SK-N-SH (cell line): Measurements from ENCODE around the gene ADCY10. TPM values are rescaled to one million over a fixed set of nuclear protein-coding genes. Genes with fewer than 3 reads are reported as not detected.

ENCODE experiments used
- CTCF ChIA-PET: fragments of 300-600, 350-600 bp; formaldehyde crosslinking; extraction: SDS; loops from one replicate; lab custom pipeline; 2021; lab: Yijun Ruan, JAX
- POLR2A ChIA-PET: fragments of 350-600 bp; sonication (Branson Sonifier 250); formaldehyde crosslinking; extraction: SDS; loops from one replicate; lab custom pipeline; 2020; ENCODE audit warnings: antibody characterized with exemption, inconsistent platforms; lab: Yijun Ruan, JAX
- DNase-seq: peaks from one replicate; pipeline ENCODE4 v3.0.0; 2012
- H2AFZ ChIP-seq: fragments of 200-600 bp; sonication (generic); 2 replicates; pipeline ENCODE4 v1.8.1; 2016; ENCODE audit warnings: antibody characterized with exemption, mild to moderate bottlenecking, low read depth
- H3F3A ChIP-seq: fragments of 200-600 bp; sonication (generic); replicated peaks from 2 replicates; pipeline ENCODE3; 2016; ENCODE audit warnings: antibody characterized with exemption, mild to moderate bottlenecking; ENCODE audit not compliant: insufficient read depth
- H3K27ac ChIP-seq, 2 experiments: fragments of 200-500 bp in 1 of 2; fragments of 200-600 bp in 1 of 2; sonication (Bioruptor generic) in 1 of 2; sonication (generic), shearing (Covaris generic) in 1 of 2; 2 replicates each; pipeline versions ENCODE4 v1.5.1 to v1.6.1; 2014 to 2016; ENCODE audit warnings: low read depth in 2 of 2, inconsistent platforms in 1 of 2, low read length in 1 of 2, mild to moderate bottlenecking in 1 of 2, mixed read lengths in 1 of 2
- H3K27me3 ChIP-seq: fragments of 200-600 bp; sonication (generic), shearing (Covaris generic); 2 replicates; pipeline ENCODE4 v1.6.1; 2016; ENCODE audit warnings: mixed run types; ENCODE audit not compliant: insufficient read depth
- H3K36me3 ChIP-seq, 2 experiments: fragments of 200-500 bp in 1 of 2; fragments of 200-600 bp in 1 of 2; sonication (Bioruptor generic) in 1 of 2; sonication (generic) in 1 of 2; replicated peaks in 1 of 2; 2 replicates each; pipeline versions ENCODE3 to v1.5.1; 2014 to 2016; ENCODE audit warnings: low read length in 1 of 2, mild to moderate bottlenecking in 1 of 2; ENCODE audit not compliant: insufficient read depth in 2 of 2, control insufficient read depth in 1 of 2
- H3K4me1 ChIP-seq, 2 experiments: fragments of 200-500 bp in 1 of 2; fragments of 200-600 bp in 1 of 2; sonication (Bioruptor generic) in 1 of 2; sonication (generic), shearing (Covaris generic) in 1 of 2; 2 replicates each; pipeline versions ENCODE4 v1.5.1 to v1.6.1; 2014 to 2016; ENCODE audit warnings: low read depth in 1 of 2, low read length in 1 of 2, mixed run types in 1 of 2; ENCODE audit not compliant: insufficient read depth in 2 of 2, control insufficient read depth in 1 of 2
- H3K4me2 ChIP-seq: fragments of 200-600 bp; sonication (generic), shearing (Covaris generic); 2 replicates; pipeline ENCODE4 v1.6.1; 2017; ENCODE audit warnings: mixed run types
- H3K4me3 ChIP-seq, 2 experiments: fragments of 200-500 bp in 1 of 2; fragments of 200-600 bp in 1 of 2; sonication (Bioruptor generic) in 1 of 2; sonication (generic), shearing (Covaris generic) in 1 of 2; 2 replicates each; pipeline versions ENCODE4 v1.5.1 to v1.8.1; 2014 to 2016; ENCODE audit warnings: low read depth in 2 of 2, inconsistent platforms in 1 of 2, low read length in 1 of 2, mild to moderate bottlenecking in 1 of 2, mixed read lengths in 1 of 2, moderate library complexity in 1 of 2
- H3K79me2 ChIP-seq: fragments of 200-600 bp; sonication (generic); 2 replicates; pipeline ENCODE4 v1.8.1; 2017; ENCODE audit warnings: mild to moderate bottlenecking; ENCODE audit not compliant: insufficient read depth
- H3K9ac ChIP-seq: fragments of 200-600 bp; sonication (generic); 2 replicates; pipeline ENCODE4 v1.6.1; 2017; ENCODE audit warnings: mixed run types
- H3K9me2 ChIP-seq: fragments of 200-600 bp; sonication (generic); 2 replicates; pipeline ENCODE4 v1.6.1; 2017; ENCODE audit warnings: mixed run types
- H3K9me3 ChIP-seq: fragments of 200-600 bp; sonication (generic); 2 replicates; pipeline ENCODE4 v1.6.1; 2017; ENCODE audit warnings: mixed run types, mild to moderate bottlenecking, moderate library complexity
- H4K20me1 ChIP-seq: fragments of 200-600 bp; sonication (generic); 2 replicates; pipeline ENCODE4 v1.6.1; 2017; ENCODE audit warnings: mild to moderate bottlenecking, mixed run types; ENCODE audit not compliant: insufficient read depth
- EP300 ChIP-seq, 2 experiments: IDR thresholded peaks; 2 replicates each; pipeline versions ENCODE4 v1.4.0 to v1.6.1; 2012; ENCODE audit warnings: borderline replicate concordance in 1 of 2, low read depth in 1 of 2, low read length in 1 of 2
- FOSL2 ChIP-seq: IDR thresholded peaks from 2 replicates; pipeline ENCODE4 v1.4.0; 2012; ENCODE audit warnings: low read depth, mild to moderate bottlenecking, moderate library complexity, borderline replicate concordance
- FOXM1 ChIP-seq: IDR thresholded peaks from 2 replicates; pipeline ENCODE4 v1.4.0; 2012; ENCODE audit warnings: low read depth, mild to moderate bottlenecking
- GATA2 ChIP-seq: sonication (generic); formaldehyde crosslinking; IDR thresholded peaks from 2 replicates; pipeline ENCODE4 v1.5.0; 2020; ENCODE audit warnings: mild to moderate bottlenecking, missing genetic modification reagents
- NRF1 ChIP-seq: IDR thresholded peaks from 2 replicates; pipeline ENCODE4 v1.6.1; 2012; ENCODE audit warnings: low read depth, mild to moderate bottlenecking, low read length
- POLR2AphosphoS5 ChIP-seq: IDR thresholded peaks from 2 replicates; pipeline ENCODE4 v1.6.1; 2012; ENCODE audit warnings: low read depth, low read length
- RAD21 ChIP-seq: IDR thresholded peaks from 2 replicates; pipeline ENCODE4 v1.6.1; 2012; ENCODE audit warnings: mild to moderate bottlenecking, low read length
- RFX5 ChIP-seq: IDR thresholded peaks from 2 replicates; pipeline ENCODE4 v1.6.1; 2012; ENCODE audit warnings: mild to moderate bottlenecking, improper control_type of control experiment, low read length
- TEAD4 ChIP-seq: IDR thresholded peaks from 2 replicates; pipeline ENCODE4 v1.4.0; 2012; ENCODE audit warnings: mild to moderate bottlenecking, borderline replicate concordance; ENCODE audit not compliant: insufficient read depth
- WGBS: methylation state at CpG from one replicate; pipeline ENCODE4 v1.1.6; 2017; ENCODE audit warnings: low lambda C conversion rate; 5-methylcytosine and 5-hydroxymethylcytosine counted together
- polyA plus RNA-seq, 3 experiments: library from polyadenylated mRNA; depleted of rRNA; stranded (reverse); fragments of >200 nt; gene quantifications; 2 replicates each; pipeline ENCODE4 v1.2.3, GENCODE V29; 2012
- TF ChIP-seq, protein P1 (sequence below): fragments of 150-350 bp; IDR thresholded peaks from 2 replicates; pipeline ENCODE4 v1.6.1; 2017; ENCODE audit warnings: antibody characterized with exemption, low read length, low read depth, borderline replicate concordance
- TF ChIP-seq, protein P2 (sequence below): IDR thresholded peaks from 2 replicates; pipeline ENCODE4; 2012
- TF ChIP-seq, protein P3 (sequence below): fragments of 200-600 bp; sonication (generic); IDR thresholded peaks from 2 replicates; pipeline ENCODE4 v1.6.1; 2017; ENCODE audit warnings: antibody characterized with exemption, mild to moderate bottlenecking, moderate library complexity
- TF ChIP-seq, protein P4 (sequence below): fragments of 150-350 bp; IDR thresholded peaks from 2 replicates; pipeline ENCODE4 v1.6.1; 2016; ENCODE audit warnings: mild to moderate bottlenecking, low read depth, low read length
- TF ChIP-seq, protein P5 (sequence below): IDR thresholded peaks from 2 replicates; pipeline ENCODE4 v1.4.0; 2012; ENCODE audit warnings: low read depth, borderline replicate concordance

The ADCY10 gene
- polyA plus RNA-seq, 1 of the 3 experiments (the other 2 are of a cell fraction): 0.10 TPM

DNA sequence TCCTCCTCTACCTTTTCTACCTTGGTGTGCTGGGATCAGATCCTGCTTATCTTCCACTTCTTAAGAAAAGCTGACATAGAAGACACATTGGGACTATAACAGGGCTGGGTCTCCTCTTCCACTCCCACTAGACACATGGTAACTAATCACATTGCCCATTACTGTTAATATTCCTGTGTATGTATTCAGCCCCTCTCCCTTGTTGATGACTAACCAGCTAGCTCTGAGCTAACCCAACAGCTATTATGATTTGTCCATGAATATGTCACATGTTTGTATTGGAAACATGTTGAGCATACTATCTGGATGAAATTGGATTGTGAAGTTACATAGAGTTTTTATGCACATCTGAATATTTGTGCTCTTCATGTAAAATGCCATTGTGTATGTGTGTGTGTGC, 139.2 kb downstream of the ADCY10 start:
- Histone ChIP-seq H3K9me2 (no peaks in the 10 kb centered on the region), H2AFZ (no peak overlapping the region), H3K4me2 (no peak overlapping the region), H3K79me2 (0 out of 2 replicates have a peak, but pooled peaks cover 3% of the 10 kb centered on the region), H3F3A (peaks cover 3% of the 10 kb centered on the region), H3K27ac (no peak overlapping the region), H4K20me1 (no peaks in the 10 kb centered on the region), H3K9ac (no peak overlapping the region), H3K4me1 (peaks cover 0 to 21% of the 10 kb centered on the region in 2 experiments; a peak in 1 of 4 replicates), H3K9me3 (no peaks in the 10 kb centered on the region), H3K4me3 (no peak overlapping the region), H3K36me3 (peaks cover 56 to 57% of the 10 kb centered on the region in 2 experiments), H3K27me3 (no peaks in the 10 kb centered on the region)
- TF ChIP-seq GATA2 (CRISPR knock-in tag) (no peak), FOSL2 (peak; percentile 13; the same call in 1 of the 2 replicates)
- ChIA-PET CTCF (no interaction called here), POLR2A (interaction anchor here (0.5 kb wide), 1 partner anchor 22 kb away, joined by 3 read pairs; no protein-coding TSS in a partner anchor)
- no peak for DNase-seq

DNA sequence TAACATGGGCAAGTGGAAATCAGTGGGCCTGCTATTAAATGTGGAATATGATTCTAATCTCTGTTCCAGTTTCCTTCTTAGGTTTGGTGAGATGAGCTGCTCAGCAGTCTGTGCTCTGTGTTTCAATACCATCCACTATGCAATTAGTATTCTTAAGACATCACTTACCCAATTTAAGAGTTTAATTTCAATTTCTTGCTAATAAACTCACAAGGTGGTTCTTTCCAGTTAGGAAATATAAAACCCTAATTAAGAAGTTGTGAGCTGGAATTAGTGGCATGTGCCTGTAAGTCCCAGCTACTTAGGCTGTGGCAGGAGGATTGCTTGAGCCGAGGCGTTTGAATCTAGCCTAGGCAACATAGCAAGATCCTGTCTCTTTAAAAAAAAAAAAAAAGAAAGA, 140.4 kb downstream of the ADCY10 start:
- Histone ChIP-seq H3F3A (peaks cover 3% of the 10 kb centered on the region), H3K4me3 (no peak overlapping the region), H4K20me1 (no peaks in the 10 kb centered on the region), H2AFZ (no peak overlapping the region), H3K79me2 (peaks cover 8% of the 10 kb centered on the region; the same call in 1 of the 2 replicates), H3K27me3 (no peaks in the 10 kb centered on the region), H3K27ac (no peak overlapping the region), H3K9me2 (no peaks in the 10 kb centered on the region), H3K9me3 (no peaks in the 10 kb centered on the region), H3K4me1 (peaks cover 0 to 21% of the 10 kb centered on the region in 2 experiments; a peak in 1 of 4 replicates), H3K4me2 (no peak overlapping the region), H3K9ac (no peak overlapping the region), H3K36me3 (peaks cover 62 to 65% of the 10 kb centered on the region in 2 experiments)
- no peak for DNase-seq
- TF ChIP-seq FOXM1: no peak
- TF ChIP-seq TEAD4: no peak
- TF ChIP-seq NRF1: no peak
- TF ChIP-seq, protein P1, sequence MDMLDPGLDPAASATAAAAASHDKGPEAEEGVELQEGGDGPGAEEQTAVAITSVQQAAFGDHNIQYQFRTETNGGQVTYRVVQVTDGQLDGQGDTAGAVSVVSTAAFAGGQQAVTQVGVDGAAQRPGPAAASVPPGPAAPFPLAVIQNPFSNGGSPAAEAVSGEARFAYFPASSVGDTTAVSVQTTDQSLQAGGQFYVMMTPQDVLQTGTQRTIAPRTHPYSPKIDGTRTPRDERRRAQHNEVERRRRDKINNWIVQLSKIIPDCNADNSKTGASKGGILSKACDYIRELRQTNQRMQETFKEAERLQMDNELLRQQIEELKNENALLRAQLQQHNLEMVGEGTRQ: no peak
- no peak for TF ChIP-seq FOSL2
- TF ChIP-seq GATA2 (CRISPR knock-in tag): no peak
- TF ChIP-seq, protein P2, sequence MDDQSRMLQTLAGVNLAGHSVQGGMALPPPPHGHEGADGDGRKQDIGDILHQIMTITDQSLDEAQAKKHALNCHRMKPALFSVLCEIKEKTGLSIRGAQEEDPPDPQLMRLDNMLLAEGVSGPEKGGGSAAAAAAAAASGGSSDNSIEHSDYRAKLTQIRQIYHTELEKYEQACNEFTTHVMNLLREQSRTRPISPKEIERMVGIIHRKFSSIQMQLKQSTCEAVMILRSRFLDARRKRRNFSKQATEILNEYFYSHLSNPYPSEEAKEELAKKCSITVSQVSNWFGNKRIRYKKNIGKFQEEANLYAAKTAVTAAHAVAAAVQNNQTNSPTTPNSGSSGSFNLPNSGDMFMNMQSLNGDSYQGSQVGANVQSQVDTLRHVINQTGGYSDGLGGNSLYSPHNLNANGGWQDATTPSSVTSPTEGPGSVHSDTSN: no peak
- TF ChIP-seq, protein P3, sequence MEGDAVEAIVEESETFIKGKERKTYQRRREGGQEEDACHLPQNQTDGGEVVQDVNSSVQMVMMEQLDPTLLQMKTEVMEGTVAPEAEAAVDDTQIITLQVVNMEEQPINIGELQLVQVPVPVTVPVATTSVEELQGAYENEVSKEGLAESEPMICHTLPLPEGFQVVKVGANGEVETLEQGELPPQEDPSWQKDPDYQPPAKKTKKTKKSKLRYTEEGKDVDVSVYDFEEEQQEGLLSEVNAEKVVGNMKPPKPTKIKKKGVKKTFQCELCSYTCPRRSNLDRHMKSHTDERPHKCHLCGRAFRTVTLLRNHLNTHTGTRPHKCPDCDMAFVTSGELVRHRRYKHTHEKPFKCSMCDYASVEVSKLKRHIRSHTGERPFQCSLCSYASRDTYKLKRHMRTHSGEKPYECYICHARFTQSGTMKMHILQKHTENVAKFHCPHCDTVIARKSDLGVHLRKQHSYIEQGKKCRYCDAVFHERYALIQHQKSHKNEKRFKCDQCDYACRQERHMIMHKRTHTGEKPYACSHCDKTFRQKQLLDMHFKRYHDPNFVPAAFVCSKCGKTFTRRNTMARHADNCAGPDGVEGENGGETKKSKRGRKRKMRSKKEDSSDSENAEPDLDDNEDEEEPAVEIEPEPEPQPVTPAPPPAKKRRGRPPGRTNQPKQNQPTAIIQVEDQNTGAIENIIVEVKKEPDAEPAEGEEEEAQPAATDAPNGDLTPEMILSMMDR: no peak
- no peak for TF ChIP-seq RFX5
- TF ChIP-seq, protein P4, sequence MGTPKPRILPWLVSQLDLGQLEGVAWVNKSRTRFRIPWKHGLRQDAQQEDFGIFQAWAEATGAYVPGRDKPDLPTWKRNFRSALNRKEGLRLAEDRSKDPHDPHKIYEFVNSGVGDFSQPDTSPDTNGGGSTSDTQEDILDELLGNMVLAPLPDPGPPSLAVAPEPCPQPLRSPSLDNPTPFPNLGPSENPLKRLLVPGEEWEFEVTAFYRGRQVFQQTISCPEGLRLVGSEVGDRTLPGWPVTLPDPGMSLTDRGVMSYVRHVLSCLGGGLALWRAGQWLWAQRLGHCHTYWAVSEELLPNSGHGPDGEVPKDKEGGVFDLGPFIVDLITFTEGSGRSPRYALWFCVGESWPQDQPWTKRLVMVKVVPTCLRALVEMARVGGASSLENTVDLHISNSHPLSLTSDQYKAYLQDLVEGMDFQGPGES: no peak
- TF ChIP-seq, protein P5, sequence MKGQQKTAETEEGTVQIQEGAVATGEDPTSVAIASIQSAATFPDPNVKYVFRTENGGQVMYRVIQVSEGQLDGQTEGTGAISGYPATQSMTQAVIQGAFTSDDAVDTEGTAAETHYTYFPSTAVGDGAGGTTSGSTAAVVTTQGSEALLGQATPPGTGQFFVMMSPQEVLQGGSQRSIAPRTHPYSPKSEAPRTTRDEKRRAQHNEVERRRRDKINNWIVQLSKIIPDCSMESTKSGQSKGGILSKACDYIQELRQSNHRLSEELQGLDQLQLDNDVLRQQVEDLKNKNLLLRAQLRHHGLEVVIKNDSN: no peak
- no peak for TF ChIP-seq EP300 (IDR thresholded peaks at IDR 0.05; ENCODE audit: borderline replicate concordance in 1 of 2, low read depth in 1 of 2, low read length in 1 of 2)
- TF ChIP-seq POLR2AphosphoS5: no peak
- no peak for TF ChIP-seq RAD21
- CTCF ChIA-PET: no interaction called here
- POLR2A ChIA-PET: interaction anchor here (0.7 kb wide), 1 partner anchor 17 kb away, joined by 4 read pairs; no protein-coding TSS in a partner anchor
- 96% methylated on average over 2 of the region's 2 CpGs for WGBS
